GM21515 (cell line): ENCODE measurements around the gene ADO.

ENCODE experiments used
- ATAC-seq: cut with Tn5 transposase; IDR thresholded peaks from one replicate; pipeline ENCODE4 v1.9.1; 2021; ENCODE audit not compliant: unreplicated experiment

Gene ADO

DNA sequence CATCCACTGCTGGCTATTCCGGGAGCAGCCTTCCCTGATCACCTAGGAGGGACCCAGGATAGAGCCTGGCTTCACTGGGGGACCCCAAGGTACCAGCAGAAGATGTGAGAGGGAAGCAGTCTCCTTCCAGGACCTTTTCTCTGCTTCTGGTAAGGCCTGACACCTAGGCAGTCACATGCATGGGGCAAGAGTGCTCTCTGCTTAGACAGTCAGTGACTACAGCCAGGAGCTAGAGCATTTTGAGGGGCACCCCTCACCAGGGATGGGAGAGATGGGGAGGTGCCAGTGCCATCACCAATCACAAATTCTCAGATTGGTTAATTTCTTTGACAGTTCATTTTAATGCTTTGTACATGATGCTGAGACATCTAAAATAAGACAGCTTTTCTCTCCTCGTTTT, 13.9 kb upstream of the ADO start:
- ATAC-seq = no peak

DNA sequence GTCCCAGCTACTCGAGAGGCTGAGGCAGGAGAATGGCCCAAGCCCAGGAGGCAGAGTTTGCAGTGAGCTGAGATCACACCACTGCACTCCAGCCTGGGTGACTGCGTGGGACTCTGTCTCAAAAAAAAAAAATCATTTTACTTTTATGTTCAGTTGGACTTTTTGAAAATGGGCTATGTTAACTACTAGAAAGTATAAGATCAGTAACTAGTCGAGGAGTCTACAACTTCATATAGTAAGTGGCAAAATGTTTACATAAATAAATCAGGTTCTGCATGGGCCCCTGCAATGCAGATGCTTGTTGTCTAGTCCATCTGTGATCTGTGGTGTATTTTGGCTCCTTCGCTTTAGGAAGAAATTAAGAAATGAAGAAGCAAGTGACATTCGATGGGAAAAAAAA, 12.3 kb upstream of the ADO start:
- no peak for ATAC-seq

GRCh38 chr10:62794306-62794705, 10.2 kb upstream of the ADO start:
- ATAC-seq = no peak

DNA sequence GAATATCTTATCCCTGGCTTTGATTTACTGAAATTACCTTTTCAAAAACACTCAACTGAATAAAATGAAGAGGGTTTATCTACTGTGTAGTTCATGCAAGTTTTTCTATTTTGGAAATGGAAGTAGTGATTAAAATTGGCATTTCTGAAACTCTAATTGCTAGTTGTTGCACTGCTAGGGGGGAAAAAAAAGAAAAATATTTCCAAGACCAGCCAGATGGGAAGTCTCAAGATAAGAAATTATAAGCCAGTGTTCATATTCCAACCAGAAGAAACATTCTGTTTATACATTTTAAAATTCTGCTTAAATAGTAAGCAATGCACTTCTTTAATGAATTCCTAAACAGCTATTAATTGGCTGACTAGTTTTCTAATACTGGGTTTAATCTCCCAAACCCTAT, 9.4 kb upstream of the ADO start:
- ATAC-seq = no peak

- no peak for ATAC-seq
Measured at GRCh38 chr10:62795762-62796161, 8.8 kb upstream of the ADO start.

DNA sequence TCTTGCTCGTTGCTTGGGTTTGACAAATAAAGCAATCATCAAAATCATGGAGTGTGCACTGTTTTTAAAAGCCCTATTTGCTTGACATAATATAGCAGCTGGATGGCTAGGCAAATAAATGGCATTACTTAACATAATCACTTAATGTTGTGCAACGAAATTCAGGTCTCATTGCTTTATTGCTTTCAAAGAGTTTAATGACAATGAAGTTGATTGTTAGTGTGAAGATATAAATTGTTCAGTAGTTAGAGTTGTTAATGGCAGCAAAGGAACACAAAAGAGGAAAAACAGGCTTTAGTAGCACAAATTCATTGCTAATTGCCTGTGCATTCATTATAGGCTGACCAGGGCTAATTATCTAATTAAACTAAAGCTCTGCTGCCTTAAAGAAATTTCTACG, 7.6 kb upstream of the ADO start:
- ATAC-seq = no peak

DNA sequence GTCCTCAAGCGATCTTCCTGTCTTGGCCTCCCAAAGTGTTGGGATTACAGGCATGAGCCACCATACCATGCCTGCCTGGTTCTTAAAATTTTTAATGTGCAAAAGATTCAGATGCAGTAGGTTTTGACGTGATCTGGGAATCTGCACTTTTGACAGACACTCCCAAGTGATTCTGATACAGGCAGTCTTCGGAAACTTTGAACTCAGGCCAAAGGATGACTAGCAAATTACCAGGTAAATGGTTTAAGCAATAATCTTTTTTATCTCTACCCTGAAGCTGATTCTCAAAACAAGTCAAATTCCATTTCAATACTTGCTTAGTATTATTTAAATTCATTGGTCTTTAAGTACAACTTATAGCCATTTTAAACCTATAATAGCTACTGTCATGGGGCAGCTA, 2.6 kb upstream of the ADO start:
- ATAC-seq = no peak

- ATAC-seq = peak; percentile 1
Measured at GRCh38 chr10:62803724-62804355, 680 bp upstream of the ADO start.

GRCh38 chr10:62805231-62806099, 945 bp downstream of the ADO start:
- ATAC-seq = peak; percentile 19

- ATAC-seq = no peak
Measured at GRCh38 chr10:62806251-62806650, 1.7 kb downstream of the ADO start.

DNA sequence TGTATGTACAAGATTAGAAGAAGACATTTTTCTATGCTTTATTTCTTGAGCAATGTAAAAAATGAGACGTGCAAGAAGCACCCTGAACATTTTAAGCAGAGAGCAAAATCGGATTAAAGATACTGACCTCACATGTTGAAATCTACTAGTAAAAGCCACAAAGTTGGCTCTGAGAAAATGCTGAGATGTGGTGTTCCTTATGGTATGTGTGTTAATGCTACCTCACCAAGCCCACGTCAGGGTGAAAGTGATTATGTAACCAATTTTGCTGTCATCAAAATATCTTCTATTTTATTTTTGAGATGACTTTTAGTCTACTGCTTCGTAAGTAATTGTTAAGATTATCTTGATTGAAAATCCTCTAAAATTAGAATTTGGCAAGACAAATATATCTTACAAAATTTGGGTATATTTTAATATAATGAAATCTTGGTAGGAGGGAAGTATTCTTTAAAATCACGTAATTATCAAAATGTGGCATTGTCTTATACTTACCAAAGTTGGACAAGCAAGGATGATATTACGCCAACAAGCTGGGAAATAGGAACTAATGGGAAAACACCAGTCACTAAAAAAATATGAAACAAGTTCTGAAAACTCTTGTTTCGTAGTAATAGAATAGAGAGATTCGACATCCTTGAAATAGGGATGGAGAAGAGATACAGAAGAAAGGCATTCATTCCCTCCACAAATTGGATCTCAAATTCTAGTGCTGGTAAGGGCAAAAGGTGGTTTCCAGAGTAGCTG, 5.8 kb downstream of the ADO start:
- ATAC-seq = no peak

DNA sequence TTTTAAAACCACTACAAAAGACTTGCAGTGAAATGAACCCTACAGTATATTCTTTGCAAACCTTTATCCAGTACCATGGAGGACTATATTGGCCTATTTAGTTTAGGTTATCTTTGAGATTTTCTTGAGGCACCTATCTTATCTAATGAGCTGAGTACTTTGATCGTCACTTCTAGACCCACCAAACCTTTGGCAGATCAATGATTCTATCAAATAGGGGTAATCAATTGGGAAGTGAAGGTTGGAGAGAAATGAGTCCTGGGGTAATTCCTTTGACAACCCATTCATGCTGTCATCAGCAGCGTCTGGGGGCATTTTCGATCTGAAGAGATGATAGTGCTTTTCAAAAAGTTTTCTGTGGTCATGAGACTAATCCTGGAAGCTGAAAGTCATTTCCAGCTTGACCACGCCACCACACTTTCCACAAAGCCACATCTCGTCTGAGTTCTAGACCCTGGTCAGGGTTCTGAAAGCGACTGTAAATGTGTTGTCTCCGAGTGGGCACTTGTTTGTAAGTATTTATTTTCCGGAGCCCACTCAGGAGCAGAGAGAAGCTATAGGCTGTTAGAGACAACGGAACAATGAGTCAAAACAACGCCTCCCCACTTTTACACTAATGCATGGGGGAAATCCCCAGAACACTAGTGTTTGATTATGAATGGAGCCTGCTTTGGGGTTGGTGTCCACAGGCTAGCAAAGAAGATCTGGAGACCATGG, 6.8 kb downstream of the ADO start:
- peak; percentile 31 for ATAC-seq

GRCh38 chr10:62812672-62813439, 8.3 kb downstream of the ADO start:
- ATAC-seq = no peak

- no peak for ATAC-seq
Measured at GRCh38 chr10:62813453-62813852, 8.9 kb downstream of the ADO start.

GRCh38 chr10:62813981-62814380, 9.5 kb downstream of the ADO start:
- no peak for ATAC-seq

- ATAC-seq = no peak
Measured at GRCh38 chr10:62814756-62815380, 10.3 kb downstream of the ADO start.

- ATAC-seq = no peak
Measured at GRCh38 chr10:62815381-62816075, 11.0 kb downstream of the ADO start.

DNA sequence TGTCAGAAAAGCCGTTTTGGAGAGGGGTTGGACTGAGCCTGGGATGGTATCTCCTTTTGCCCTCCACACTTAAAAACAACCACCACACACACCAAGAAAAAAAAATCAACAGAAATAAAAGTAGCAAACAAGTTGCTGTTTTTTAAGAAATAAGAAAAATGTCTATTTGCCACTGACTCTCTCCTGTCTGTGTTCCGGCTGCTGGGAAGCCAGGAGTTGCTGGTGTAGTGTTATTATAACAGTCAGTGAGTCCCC, 11.5 kb downstream of the ADO start:
- ATAC-seq = no peak

- ATAC-seq = peak; percentile 80
Measured at GRCh38 chr10:62816331-62817120, 12.0 kb downstream of the ADO start, which contains the start of gene EGR2. Gene EGR2 (minus strand): TSS chr10:62816366. CDS start chr10:62816029, 337 bp downstream.
